ENCODE results near the gene SPTBN1.

SPTBN1 gene

DNA sequence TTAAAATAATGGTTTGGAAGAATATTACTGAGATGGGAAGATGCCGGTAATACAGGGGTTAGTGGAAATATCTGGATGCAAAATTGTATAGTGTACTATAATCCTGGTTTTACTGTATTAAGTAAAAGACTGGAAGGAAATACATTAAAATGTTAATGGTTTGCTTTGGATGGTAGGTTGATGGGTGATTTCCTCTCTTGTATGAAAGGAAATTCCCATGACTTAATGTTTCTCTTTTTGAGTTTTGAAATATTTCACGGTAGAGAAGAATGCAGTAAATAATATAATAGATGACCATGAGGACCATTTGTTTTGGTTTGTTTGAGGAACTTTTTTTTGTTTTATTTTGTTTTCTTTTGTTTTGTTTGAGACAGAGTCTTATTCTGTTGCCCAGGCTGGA, 8.2 kb downstream of the SPTBN1 start:
- Histone ChIP-seq H3K27me3 (ENCODE audit: insufficient read depth, low read length, poor library complexity, severe bottlenecking) (peaks cover 32% of the 10 kb centered on the region), H3K4me1 (ENCODE audit: insufficient read depth, low read length, poor library complexity, severe bottlenecking) (no peaks in the 10 kb centered on the region), H3K4me2 (ENCODE audit: low read depth, low read length, poor library complexity, severe bottlenecking) (no peak overlapping the region), H3K9me3 (ENCODE audit: insufficient read depth, low read depth, low read length) (no peaks in the 10 kb centered on the region), H4K20me1 (ENCODE audit: insufficient read depth, low read length, poor library complexity, severe bottlenecking) (peaks cover 6% of the 10 kb centered on the region), H3K4me3 (ENCODE audit: low read length, poor library complexity, severe bottlenecking) (no peak overlapping the region), H3K79me2 (ENCODE audit: insufficient read depth, low read length) (peaks cover 33% of the 10 kb centered on the region), H3K9ac (ENCODE audit: low read depth, low read length, poor library complexity, severe bottlenecking) (no peak overlapping the region), H3F3A (ENCODE audit: low read depth) (0 out of 2 replicates have a peak, but pooled peaks cover 2% of the 10 kb centered on the region), H3K9me2 (replicated peaks; ENCODE audit: low read depth, low read length) (no peaks in the 10 kb centered on the region), H2AFZ (ENCODE audit: low read length) (no peak overlapping the region), H3K36me3 (ENCODE audit: insufficient read depth, low read length) (no peaks in the 10 kb centered on the region)
- TF ChIP-seq EZH2phosphoT487 (IDR thresholded peaks at IDR 0.05; ENCODE audit: borderline replicate concordance), result no peak
- TF ChIP-seq, protein P1, sequence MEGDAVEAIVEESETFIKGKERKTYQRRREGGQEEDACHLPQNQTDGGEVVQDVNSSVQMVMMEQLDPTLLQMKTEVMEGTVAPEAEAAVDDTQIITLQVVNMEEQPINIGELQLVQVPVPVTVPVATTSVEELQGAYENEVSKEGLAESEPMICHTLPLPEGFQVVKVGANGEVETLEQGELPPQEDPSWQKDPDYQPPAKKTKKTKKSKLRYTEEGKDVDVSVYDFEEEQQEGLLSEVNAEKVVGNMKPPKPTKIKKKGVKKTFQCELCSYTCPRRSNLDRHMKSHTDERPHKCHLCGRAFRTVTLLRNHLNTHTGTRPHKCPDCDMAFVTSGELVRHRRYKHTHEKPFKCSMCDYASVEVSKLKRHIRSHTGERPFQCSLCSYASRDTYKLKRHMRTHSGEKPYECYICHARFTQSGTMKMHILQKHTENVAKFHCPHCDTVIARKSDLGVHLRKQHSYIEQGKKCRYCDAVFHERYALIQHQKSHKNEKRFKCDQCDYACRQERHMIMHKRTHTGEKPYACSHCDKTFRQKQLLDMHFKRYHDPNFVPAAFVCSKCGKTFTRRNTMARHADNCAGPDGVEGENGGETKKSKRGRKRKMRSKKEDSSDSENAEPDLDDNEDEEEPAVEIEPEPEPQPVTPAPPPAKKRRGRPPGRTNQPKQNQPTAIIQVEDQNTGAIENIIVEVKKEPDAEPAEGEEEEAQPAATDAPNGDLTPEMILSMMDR (conservative IDR thresholded peaks at IDR 0.05; ENCODE audit: low read length), result no peak

GRCh38 chr2:54465143-54465542, 9.0 kb downstream of the SPTBN1 start:
- H3K4me1 ChIP-seq (ENCODE audit: insufficient read depth, low read length, poor library complexity, severe bottlenecking), result peaks cover 7% of the 10 kb centered on the region
- H3K79me2 ChIP-seq (ENCODE audit: insufficient read depth, low read length), result peaks cover 25% of the 10 kb centered on the region
- H3K4me3 ChIP-seq (ENCODE audit: low read length, poor library complexity, severe bottlenecking), result no peak overlapping the region
- 0 out of 2 replicates have a peak, but pooled peaks cover 2% of the 10 kb centered on the region for H3F3A ChIP-seq (ENCODE audit: low read depth)
- H3K9me2 ChIP-seq (replicated peaks; ENCODE audit: low read depth, low read length), result no peaks in the 10 kb centered on the region
- no peaks in the 10 kb centered on the region for H4K20me1 ChIP-seq (ENCODE audit: insufficient read depth, low read length, poor library complexity, severe bottlenecking)
- no peak overlapping the region for H3K9ac ChIP-seq (ENCODE audit: low read depth, low read length, poor library complexity, severe bottlenecking)
- TF ChIP-seq, protein P1 (conservative IDR thresholded peaks at IDR 0.05; ENCODE audit: low read length), result no peak
- no peak for TF ChIP-seq EZH2phosphoT487 (IDR thresholded peaks at IDR 0.05; ENCODE audit: borderline replicate concordance)
- no peak overlapping the region for H3K4me2 ChIP-seq (ENCODE audit: low read depth, low read length, poor library complexity, severe bottlenecking)
- peaks cover 24% of the 10 kb centered on the region for H3K27me3 ChIP-seq (ENCODE audit: insufficient read depth, low read length, poor library complexity, severe bottlenecking)
- H2AFZ ChIP-seq (ENCODE audit: low read length), result no peak overlapping the region
- no peaks in the 10 kb centered on the region for H3K36me3 ChIP-seq (ENCODE audit: insufficient read depth, low read length)
- H3K9me3 ChIP-seq (ENCODE audit: insufficient read depth, low read depth, low read length), result no peaks in the 10 kb centered on the region

GRCh38 chr2:54466870-54467269, 10.7 kb downstream of the SPTBN1 start:
- no peak overlapping the region for H3K9ac ChIP-seq (ENCODE audit: low read depth, low read length, poor library complexity, severe bottlenecking)
- H2AFZ ChIP-seq (ENCODE audit: low read length), result no peak overlapping the region
- H3K9me3 ChIP-seq (ENCODE audit: insufficient read depth, low read depth, low read length), result no peaks in the 10 kb centered on the region
- peaks cover 8% of the 10 kb centered on the region for H3K79me2 ChIP-seq (ENCODE audit: insufficient read depth, low read length)
- no peak overlapping the region for H3K4me2 ChIP-seq (ENCODE audit: low read depth, low read length, poor library complexity, severe bottlenecking)
- H3K36me3 ChIP-seq (ENCODE audit: insufficient read depth, low read length), result no peaks in the 10 kb centered on the region
- no peak overlapping the region for H3K4me3 ChIP-seq (ENCODE audit: low read length, poor library complexity, severe bottlenecking)
- H3K4me1 ChIP-seq (ENCODE audit: insufficient read depth, low read length, poor library complexity, severe bottlenecking), result peaks cover 11% of the 10 kb centered on the region
- H3K27me3 ChIP-seq (ENCODE audit: insufficient read depth, low read length, poor library complexity, severe bottlenecking), result peaks cover 9% of the 10 kb centered on the region
- 0 out of 2 replicates have a peak, but pooled peaks cover 5% of the 10 kb centered on the region for H3F3A ChIP-seq (ENCODE audit: low read depth)
- TF ChIP-seq, protein P1 (conservative IDR thresholded peaks at IDR 0.05; ENCODE audit: low read length), result no peak
- TF ChIP-seq EZH2phosphoT487 (IDR thresholded peaks at IDR 0.05; ENCODE audit: borderline replicate concordance), result no peak
- H3K9me2 ChIP-seq (replicated peaks; ENCODE audit: low read depth, low read length), result no peaks in the 10 kb centered on the region
- H4K20me1 ChIP-seq (ENCODE audit: insufficient read depth, low read length, poor library complexity, severe bottlenecking), result no peaks in the 10 kb centered on the region
